IMR-90 (cell line): ENCODE data around the gene FUS. TPM values are rescaled to one million over a fixed set of nuclear protein-coding genes. Genes with fewer than 3 reads are reported as not detected.

Experiments
- BHLHE40 ChIP-seq: fragments of 150-350 bp; IDR thresholded peaks from 2 replicates; pipeline ENCODE4 v1.6.1; 2016; ENCODE audit warnings: mild to moderate bottlenecking, low read depth, low read length
- polyA plus RNA-seq, 3 experiments: library from polyadenylated mRNA; depleted of rRNA; stranded (reverse); fragments of >200 nt; gene quantifications; 2 replicates each; pipeline ENCODE4 v1.2.3, GENCODE V29; 2012; ENCODE audit warnings: low replicate concordance in 1 of 3
- total RNA-seq: library from RNA; depleted of rRNA; stranded (reverse); fragments of >200 nt; gene quantifications from 2 replicates; pipeline ENCODE4 v1.2.3, GENCODE V29; 2012
- TF ChIP-seq, protein P1 (sequence below): fragments of 150-350 bp; IDR thresholded peaks from 2 replicates; pipeline ENCODE4 v1.6.1; 2017; ENCODE audit warnings: mild to moderate bottlenecking, antibody characterized with exemption, low read length, low read depth

Gene FUS
- total and polyA plus RNA-seq, 2 of the 4 experiments (the other 2 are of a cell fraction) = 42.8 to 340 TPM

- TF ChIP-seq, protein P1, sequence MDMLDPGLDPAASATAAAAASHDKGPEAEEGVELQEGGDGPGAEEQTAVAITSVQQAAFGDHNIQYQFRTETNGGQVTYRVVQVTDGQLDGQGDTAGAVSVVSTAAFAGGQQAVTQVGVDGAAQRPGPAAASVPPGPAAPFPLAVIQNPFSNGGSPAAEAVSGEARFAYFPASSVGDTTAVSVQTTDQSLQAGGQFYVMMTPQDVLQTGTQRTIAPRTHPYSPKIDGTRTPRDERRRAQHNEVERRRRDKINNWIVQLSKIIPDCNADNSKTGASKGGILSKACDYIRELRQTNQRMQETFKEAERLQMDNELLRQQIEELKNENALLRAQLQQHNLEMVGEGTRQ = no peak
- peak; percentile 78 for TF ChIP-seq BHLHE40
Observed at GRCh38 chr16:31142109-31143010, 37.6 kb upstream of the FUS start (continued).
